K562 (cell line): ENCODE data around the gene SYNCRIP. TPM values are rescaled to one million over a fixed set of nuclear protein-coding genes. Genes with fewer than 3 reads are reported as not detected.

Experiments
- ATF6 ChIP-seq: sonication (generic); formaldehyde crosslinking; IDR thresholded peaks from 2 replicates; pipeline ENCODE4 v1.4.0; 2020; ENCODE audit warnings: mild to moderate bottlenecking, missing genetic modification reagents
- BRF1 ChIP-seq: IDR thresholded peaks from 3 replicates; pipeline ENCODE4 v1.6.1; 2011; ENCODE audit warnings: borderline replicate concordance, mild to moderate bottlenecking; ENCODE audit not compliant: insufficient read length; ENCODE audit errors: extremely low read depth
- CREBBP ChIP-seq: IDR thresholded peaks from one replicate; pipeline ENCODE4 v1.6.1; 2012; ENCODE audit warnings: low read depth, mild to moderate bottlenecking, control low read depth, inconsistent platforms, low read length
- E2F6 ChIP-seq, 2 experiments: IDR thresholded peaks; 2 replicates each; pipeline ENCODE4 v1.6.1; 2011; ENCODE audit warnings: borderline replicate concordance in 1 of 2, control low read depth in 1 of 2, low read depth in 1 of 2, low read length in 1 of 2, mild to moderate bottlenecking in 1 of 2, mixed read lengths in 1 of 2, moderate library complexity in 1 of 2; ENCODE audit not compliant: insufficient read depth in 1 of 2, insufficient read length in 1 of 2, poor library complexity in 1 of 2, severe bottlenecking in 1 of 2; ENCODE audit errors: extremely low read depth in 1 of 2
- ELF1 ChIP-seq: fragments of 200-800 bp; sonication (Bioruptor generic); IDR thresholded peaks from 2 replicates; pipeline ENCODE4 v1.6.1; 2016; ENCODE audit warnings: missing genetic modification characterization, missing compliant biosample characterization
- ETV5 ChIP-seq: sonication (generic); formaldehyde crosslinking; IDR thresholded peaks from 2 replicates; pipeline ENCODE4 v1.4.0; 2020; ENCODE audit warnings: low read depth, mild to moderate bottlenecking, missing genetic modification reagents
- FOXP4 ChIP-seq: sonication (generic); formaldehyde crosslinking; IDR thresholded peaks from 2 replicates; pipeline ENCODE4 v1.8.0; 2022; ENCODE audit warnings: mild to moderate bottlenecking, missing genetic modification reagents, borderline replicate concordance
- GTF2F1 ChIP-seq: IDR thresholded peaks from 2 replicates; pipeline ENCODE4 v1.6.1; 2011; ENCODE audit warnings: low read depth, low read length, improper control_type of control experiment
- MTF1 ChIP-seq: fragments of 250-450 bp; sonication (Bioruptor Pico); IDR thresholded peaks from 2 replicates; pipeline ENCODE4 v1.9.0; 2021; ENCODE audit warnings: moderate library complexity, mild to moderate bottlenecking, inconsistent platforms, borderline replicate concordance
- NFATC3 ChIP-seq: fragments of 450-650 bp; IDR thresholded peaks from 2 replicates; pipeline ENCODE4 v1.6.1; 2017; ENCODE audit warnings: mild to moderate bottlenecking
- PURB ChIP-seq: sonication (generic); formaldehyde crosslinking; IDR thresholded peaks from 2 replicates; pipeline ENCODE4 v1.9.0; 2021; ENCODE audit warnings: low read depth, mild to moderate bottlenecking, missing genetic modification reagents
- RHOXF2B ChIP-seq: fragments of 250-450 bp; sonication (Bioruptor Pico); conservative IDR thresholded peaks from 2 replicates; pipeline ENCODE4 v1.5.1; 2021
- SOX6 ChIP-seq: fragments of 450-650 bp; IDR thresholded peaks from 2 replicates; pipeline ENCODE4 v1.6.1; 2014; ENCODE audit warnings: mild to moderate bottlenecking
- ZBTB11 ChIP-seq, 3 experiments: fragments of 200-800 bp in 1 of 3; fragments of 250-450 bp in 1 of 3; fragments of 450-650 bp in 1 of 3; sonication (Bioruptor Pico) in 1 of 3; sonication (Bioruptor generic) in 1 of 3; formaldehyde crosslinking in 1 of 3; IDR thresholded peaks; 2 replicates each; pipeline versions ENCODE4 v1.6.1 to v1.8.0; 2016 to 2022; ENCODE audit warnings: mild to moderate bottlenecking in 2 of 3, missing genetic modification characterization in 2 of 3, missing compliant biosample characterization in 1 of 3, moderate library complexity in 1 of 3
- ZBTB8A ChIP-seq: fragments of 450-650 bp; IDR thresholded peaks from 2 replicates; pipeline ENCODE4 v1.6.1; 2018; ENCODE audit warnings: mild to moderate bottlenecking, moderate library complexity; ENCODE audit not compliant: partially characterized antibody
- ZNF511 ChIP-seq: sonication (generic); formaldehyde crosslinking; IDR thresholded peaks from 2 replicates; pipeline ENCODE4 v1.8.0; 2022; ENCODE audit warnings: mild to moderate bottlenecking, missing genetic modification reagents
- polyA plus RNA-seq, 8 experiments: library from polyadenylated mRNA; depleted of rRNA in 4 of 8; stranded (reverse) in 5 of 8; unstranded in 3 of 8; fragments of >200 nt; fragmentation: Nextera tagmentation in 2 of 8; fragmentation: Illumina TruSeq in 1 of 8; extraction: Ambion mirVana in 2 of 8; extraction: Trizol in 1 of 8; gene quantifications; 2 replicates each; pipeline versions ENCODE4 v1.2.1 to v1.2.3, GENCODE V29; 2011 to 2014; ENCODE audit warnings: inconsistent platforms in 1 of 8, missing spikeins in 1 of 8
- total RNA-seq, 7 experiments: library from RNA; depleted of rRNA in 6 of 7; stranded (reverse); fragments of >200 nt in 6 of 7; fragmentation: Illumina TruSeq in 2 of 7; extraction: Trizol in 2 of 7; gene quantifications; 2 replicates each; pipeline versions ENCODE4 v1.2.1 to v1.2.3, GENCODE V29; 2011 to 2021; ENCODE audit warnings: low replicate concordance in 1 of 7

The SYNCRIP gene
- total and polyA plus RNA-seq, 9 of the 15 experiments (the other 6 are each of a cell fraction or from before 2014, with no cell fraction given), result 46.5 to 295 (median 140) TPM

GRCh38 chr6:85678602-85679444, 36.1 kb upstream of the SYNCRIP start (continued):
- TF ChIP-seq ZBTB11 (CRISPR knock-in tag; IDR thresholded peaks at IDR 0.05) (peak in 1 of 3 experiments; percentile 65; a peak in 2 of 6 replicates), ELF1 (peak; percentile 41; the same call in 1 of the 2 replicates), ETV5 (CRISPR knock-in tag) (peak; percentile 57), BRF1 (no peak), ZBTB8A (no peak), CREBBP (no peak), SOX6 (0 out of 2 replicates have a peak, but pooled peaks have one; percentile 5), GTF2F1 (peak; percentile 99), MTF1 (CRISPR knock-in tag) (no peak), ATF6 (CRISPR knock-in tag) (peak; percentile 72; the same call in 1 of the 2 replicates), RHOXF2B (CRISPR knock-in tag) (no peak), NFATC3 (no peak), E2F6 (IDR thresholded peaks at IDR 0.05; ENCODE audit: borderline replicate concordance in 1 of 2, extremely low read depth in 1 of 2, insufficient read depth in 1 of 2, insufficient read length in 1 of 2, low read depth in 1 of 2, low read length in 1 of 2, poor library complexity in 1 of 2, severe bottlenecking in 1 of 2) (peak; percentile 78 to 86), FOXP4 (CRISPR knock-in tag) (peak; percentile 74; the same call in 1 of the 2 replicates), ZNF511 (CRISPR knock-in tag) (peak; percentile 67), PURB (no peak)
